22Rv1 (cell line): Measurements from ENCODE around the gene IL26.
"Not testable (repeated sequence)": the region's sequence is repeated elsewhere in the genome, so short reads cannot be mapped to it uniquely, and the experiment has no call there.

Experiments
- H3K27ac ChIP-seq: fragments of 450-650 bp; 2 replicates; pipeline ENCODE4 v1.5.1; 2017
- CTCF ChIP-seq: fragments of 450-650 bp; IDR thresholded peaks from 2 replicates; pipeline ENCODE4 v1.5.1; 2017; ENCODE audit warnings: mild to moderate bottlenecking
- ZFX ChIP-seq: fragments of 450-650 bp; IDR thresholded peaks from 2 replicates; pipeline ENCODE4 v1.6.1; 2017; ENCODE audit warnings: antibody characterized with exemption, borderline replicate concordance

The IL26 gene

GRCh38 chr12:68178184-68178583, 47.4 kb downstream of the IL26 start:
- no peak overlapping the region for H3K27ac ChIP-seq
- no peak for TF ChIP-seq ZFX
- no peak for TF ChIP-seq CTCF

GRCh38 chr12:68177562-68177961, 48.0 kb downstream of the IL26 start:
- no peak overlapping the region for H3K27ac ChIP-seq
- no peak for TF ChIP-seq ZFX
- no peak for TF ChIP-seq CTCF

- no peak for TF ChIP-seq ZFX
- no peak for TF ChIP-seq CTCF
- H3K27ac ChIP-seq = no peak overlapping the region
These were observed 49.4 kb downstream of the IL26 start for GRCh38 chr12:68176257-68176656.

GRCh38 chr12:68175557-68176061, 50.0 kb downstream of the IL26 start:
- no peak for TF ChIP-seq ZFX
- TF ChIP-seq CTCF = no peak
- no peak overlapping the region for H3K27ac ChIP-seq

- not testable (repeated sequence) for H3K27ac ChIP-seq
These were observed 50.8 kb downstream of the IL26 start for GRCh38 chr12:68174761-68175160.

- TF ChIP-seq CTCF (no peak), ZFX (no peak)
- H3K27ac ChIP-seq = no peak overlapping the region
These were observed 51.8 kb downstream of the IL26 start for GRCh38 chr12:68173792-68174191.

- no peak overlapping the region for H3K27ac ChIP-seq
- TF ChIP-seq CTCF (no peak), ZFX (no peak)
These were observed 54.9 kb downstream of the IL26 start for GRCh38 chr12:68170726-68171125.

GRCh38 chr12:68169213-68169889, 56.3 kb downstream of the IL26 start:
- no peak overlapping the region for H3K27ac ChIP-seq
- no peak for TF ChIP-seq ZFX
- TF ChIP-seq CTCF = no peak
